ENCODE results near the gene CTNNBL1. TPM values are rescaled to one million over a fixed set of nuclear protein-coding genes. Genes with fewer than 3 reads are reported as not detected.

CTNNBL1 gene
- total and polyA plus RNA-seq, 9 donors = 21.9 to 38.4 (median 32.9) TPM

- DNase-seq = no peak
- Histone ChIP-seq H3K36me3 (ENCODE audit: control insufficient read depth, insufficient read depth, low read length) (peaks cover 32% of the 10 kb centered on the region), H3K9me3 (replicated peaks; ENCODE audit: control insufficient read depth, low read depth, low read length) (peaks cover 5% of the 10 kb centered on the region), H3K27ac (ENCODE audit: low read length) (no peak overlapping the region), H3K4me3 (ENCODE audit: low read length) (no peak overlapping the region), H3K4me1 (ENCODE audit: control insufficient read depth, insufficient read depth, low read length) (no peaks in the 10 kb centered on the region), H3K27me3 (ENCODE audit: control insufficient read depth, insufficient read depth, low read length) (no peaks in the 10 kb centered on the region)
These were observed 41.7 kb downstream of the CTNNBL1 start for GRCh38 chr20:37735541-37735940.

GRCh38 chr20:37736132-37736531 is 42.3 kb downstream of the CTNNBL1 start:
- H3K9me3 ChIP-seq (replicated peaks; ENCODE audit: control insufficient read depth, low read depth, low read length) = peaks cover 5% of the 10 kb centered on the region
- H3K36me3 ChIP-seq (ENCODE audit: control insufficient read depth, insufficient read depth, low read length) = peaks cover 32% of the 10 kb centered on the region
- no peak overlapping the region for H3K4me3 ChIP-seq (ENCODE audit: low read length)
- no peak overlapping the region for H3K27ac ChIP-seq (ENCODE audit: low read length)
- no CpG with 5 or more reads among the region's 2 CpGs for WGBS (ENCODE audit: insufficient coverage)
- H3K4me1 ChIP-seq (ENCODE audit: control insufficient read depth, insufficient read depth, low read length) = no peaks in the 10 kb centered on the region
- H3K27me3 ChIP-seq (ENCODE audit: control insufficient read depth, insufficient read depth, low read length) = no peaks in the 10 kb centered on the region
- DNase-seq = no peak

GRCh38 chr20:37737826-37738420 is 44.1 kb downstream of the CTNNBL1 start:
- peaks cover 5% of the 10 kb centered on the region for H3K9me3 ChIP-seq (replicated peaks; ENCODE audit: control insufficient read depth, low read depth, low read length)
- H3K27me3 ChIP-seq (ENCODE audit: control insufficient read depth, insufficient read depth, low read length) = no peaks in the 10 kb centered on the region
- H3K4me1 ChIP-seq (ENCODE audit: control insufficient read depth, insufficient read depth, low read length) = peaks cover 2% of the 10 kb centered on the region
- DNase-seq = no peak
- no peak overlapping the region for H3K27ac ChIP-seq (ENCODE audit: low read length)
- H3K36me3 ChIP-seq (ENCODE audit: control insufficient read depth, insufficient read depth, low read length) = peaks cover 31% of the 10 kb centered on the region
- H3K4me3 ChIP-seq (ENCODE audit: low read length) = no peak overlapping the region
- WGBS (ENCODE audit: insufficient coverage) = 90% methylated on average over 2 of the region's 5 CpGs

- no CpG with 5 or more reads among the region's 3 CpGs for WGBS (ENCODE audit: insufficient coverage)
- no peak overlapping the region for H3K27ac ChIP-seq (ENCODE audit: low read length)
- peaks cover 2% of the 10 kb centered on the region for H3K4me1 ChIP-seq (ENCODE audit: control insufficient read depth, insufficient read depth, low read length)
These were observed 47.2 kb downstream of the CTNNBL1 start for GRCh38 chr20:37741055-37741454.

GRCh38 chr20:37741570-37741969 is 47.7 kb downstream of the CTNNBL1 start:
- no peak overlapping the region for H3K27ac ChIP-seq (ENCODE audit: low read length)
- peaks cover 2% of the 10 kb centered on the region for H3K4me1 ChIP-seq (ENCODE audit: control insufficient read depth, insufficient read depth, low read length)
- no CpG with 5 or more reads among the region's 1 CpG for WGBS (ENCODE audit: insufficient coverage)
- H3K27me3 ChIP-seq (ENCODE audit: control insufficient read depth, insufficient read depth, low read length) = no peaks in the 10 kb centered on the region
- peaks cover 8% of the 10 kb centered on the region for H3K9me3 ChIP-seq (replicated peaks; ENCODE audit: control insufficient read depth, low read depth, low read length)
- no peak for DNase-seq
- peaks cover 25% of the 10 kb centered on the region for H3K36me3 ChIP-seq (ENCODE audit: control insufficient read depth, insufficient read depth, low read length)
- no peak overlapping the region for H3K4me3 ChIP-seq (ENCODE audit: low read length)

More at GRCh38 chr20:37741055-37741454, 47.2 kb downstream of the CTNNBL1 start:
- no peaks in the 10 kb centered on the region for H3K27me3 ChIP-seq (ENCODE audit: control insufficient read depth, insufficient read depth, low read length)
- no peak overlapping the region for H3K4me3 ChIP-seq (ENCODE audit: low read length)
- no peak for DNase-seq
- peaks cover 23% of the 10 kb centered on the region for H3K36me3 ChIP-seq (ENCODE audit: control insufficient read depth, insufficient read depth, low read length)
- peaks cover 8% of the 10 kb centered on the region for H3K9me3 ChIP-seq (replicated peaks; ENCODE audit: control insufficient read depth, low read depth, low read length)

GRCh38 chr20:37742131-37742530 is 48.3 kb downstream of the CTNNBL1 start:
- Histone ChIP-seq H3K9me3 (replicated peaks; ENCODE audit: control insufficient read depth, low read depth, low read length) (peaks cover 8% of the 10 kb centered on the region), H3K4me3 (ENCODE audit: low read length) (no peak overlapping the region), H3K27me3 (ENCODE audit: control insufficient read depth, insufficient read depth, low read length) (no peaks in the 10 kb centered on the region), H3K27ac (ENCODE audit: low read length) (no peak overlapping the region), H3K36me3 (ENCODE audit: control insufficient read depth, insufficient read depth, low read length) (peaks cover 27% of the 10 kb centered on the region), H3K4me1 (ENCODE audit: control insufficient read depth, insufficient read depth, low read length) (peaks cover 2% of the 10 kb centered on the region)
- no CpG with 5 or more reads among the region's 2 CpGs for WGBS (ENCODE audit: insufficient coverage)
- DNase-seq = peak; percentile 16

GRCh38 chr20:37744347-37744746 is 50.5 kb downstream of the CTNNBL1 start:
- H3K27me3 ChIP-seq (ENCODE audit: control insufficient read depth, insufficient read depth, low read length) = no peaks in the 10 kb centered on the region
- no peak overlapping the region for H3K4me3 ChIP-seq (ENCODE audit: low read length)
- H3K4me1 ChIP-seq (ENCODE audit: control insufficient read depth, insufficient read depth, low read length) = peaks cover 2% of the 10 kb centered on the region
- no peak overlapping the region for H3K27ac ChIP-seq (ENCODE audit: low read length)
- H3K9me3 ChIP-seq (replicated peaks; ENCODE audit: control insufficient read depth, low read depth, low read length) = peaks cover 3% of the 10 kb centered on the region
- peaks cover 21% of the 10 kb centered on the region for H3K36me3 ChIP-seq (ENCODE audit: control insufficient read depth, insufficient read depth, low read length)
- DNase-seq = no peak
- WGBS (ENCODE audit: insufficient coverage) = 100% methylated on average over 2 of the region's 2 CpGs

GRCh38 chr20:37745553-37745952 is 51.7 kb downstream of the CTNNBL1 start:
- H3K27ac ChIP-seq (ENCODE audit: low read length) = no peak overlapping the region
- H3K4me3 ChIP-seq (ENCODE audit: low read length) = no peak overlapping the region
- peaks cover 2% of the 10 kb centered on the region for H3K4me1 ChIP-seq (ENCODE audit: control insufficient read depth, insufficient read depth, low read length)
- peaks cover 3% of the 10 kb centered on the region for H3K9me3 ChIP-seq (replicated peaks; ENCODE audit: control insufficient read depth, low read depth, low read length)
- H3K27me3 ChIP-seq (ENCODE audit: control insufficient read depth, insufficient read depth, low read length) = no peaks in the 10 kb centered on the region
- peaks cover 24% of the 10 kb centered on the region for H3K36me3 ChIP-seq (ENCODE audit: control insufficient read depth, insufficient read depth, low read length)
- DNase-seq = no peak
- 78% methylated on average over 3 of the region's 3 CpGs for WGBS (ENCODE audit: insufficient coverage)

GRCh38 chr20:37748015-37748414 is 54.2 kb downstream of the CTNNBL1 start:
- no peak overlapping the region for H3K27ac ChIP-seq (ENCODE audit: low read length)
- no peak for DNase-seq
- peaks cover 27% of the 10 kb centered on the region for H3K36me3 ChIP-seq (ENCODE audit: control insufficient read depth, insufficient read depth, low read length)
- no peaks in the 10 kb centered on the region for H3K4me1 ChIP-seq (ENCODE audit: control insufficient read depth, insufficient read depth, low read length)
- 83% methylated on average over 1 of the region's 1 CpG for WGBS (ENCODE audit: insufficient coverage)
- H3K27me3 ChIP-seq (ENCODE audit: control insufficient read depth, insufficient read depth, low read length) = no peaks in the 10 kb centered on the region
- H3K4me3 ChIP-seq (ENCODE audit: low read length) = no peak overlapping the region
- peaks cover 3% of the 10 kb centered on the region for H3K9me3 ChIP-seq (replicated peaks; ENCODE audit: control insufficient read depth, low read depth, low read length)

- Histone ChIP-seq H3K27me3 (ENCODE audit: control insufficient read depth, insufficient read depth, low read length) (no peaks in the 10 kb centered on the region), H3K9me3 (replicated peaks; ENCODE audit: control insufficient read depth, low read depth, low read length) (peaks cover 3% of the 10 kb centered on the region), H3K36me3 (ENCODE audit: control insufficient read depth, insufficient read depth, low read length) (peaks cover 27% of the 10 kb centered on the region), H3K27ac (ENCODE audit: low read length) (no peak overlapping the region), H3K4me3 (ENCODE audit: low read length) (no peak overlapping the region), H3K4me1 (ENCODE audit: control insufficient read depth, insufficient read depth, low read length) (no peaks in the 10 kb centered on the region)
- WGBS (ENCODE audit: insufficient coverage) = no CpG with 5 or more reads among the region's 4 CpGs
- DNase-seq = no peak
These were observed 55.4 kb downstream of the CTNNBL1 start for GRCh38 chr20:37749218-37749617.
